Ishikawa (cell line): ENCODE data around the gene PTCRA.

ENCODE experiments used
- CEBPB ChIP-seq: IDR thresholded peaks from 2 replicates; pipeline ENCODE4 v1.6.1; 2012
- CREB1 ChIP-seq: IDR thresholded peaks from 2 replicates; pipeline ENCODE4 v1.6.1; 2012; ENCODE audit warnings: low read depth
- EGR1 ChIP-seq: IDR thresholded peaks from 2 replicates; pipeline ENCODE4 v1.6.1; 2012
- EP300 ChIP-seq: IDR thresholded peaks from 2 replicates; pipeline ENCODE4 v1.6.1; 2012; ENCODE audit warnings: borderline replicate concordance
- FOXM1 ChIP-seq: IDR thresholded peaks from 2 replicates; pipeline ENCODE4 v1.6.1; 2012; ENCODE audit warnings: low read depth, borderline replicate concordance
- NFIC ChIP-seq: IDR thresholded peaks from 2 replicates; pipeline ENCODE4 v1.6.1; 2012
- RAD21 ChIP-seq: IDR thresholded peaks from 2 replicates; pipeline ENCODE4 v1.6.1; 2012; ENCODE audit warnings: low read depth
- REST ChIP-seq: IDR thresholded peaks from 2 replicates; pipeline ENCODE4 v1.6.1; 2012; ENCODE audit warnings: low read depth, mild to moderate bottlenecking
- TAF1 ChIP-seq: IDR thresholded peaks from 2 replicates; pipeline ENCODE4 v1.6.1; 2012; ENCODE audit warnings: low read depth, mild to moderate bottlenecking
- TCF12 ChIP-seq: IDR thresholded peaks from 2 replicates; pipeline ENCODE4 v1.6.1; 2012; ENCODE audit warnings: low read depth
- TEAD4 ChIP-seq: IDR thresholded peaks from 2 replicates; pipeline ENCODE4 v1.6.1; 2012
- YY1 ChIP-seq: IDR thresholded peaks from 2 replicates; pipeline ENCODE4 v1.6.1; 2012; ENCODE audit warnings: low read depth
- ZBTB7A ChIP-seq: IDR thresholded peaks from 2 replicates; pipeline ENCODE4 v1.6.1; 2012; ENCODE audit warnings: low read depth
- TF ChIP-seq, protein P1 (sequence below): IDR thresholded peaks from 2 replicates; pipeline ENCODE4 v1.6.1; 2012
- TF ChIP-seq, protein P2 (sequence below): IDR thresholded peaks from 2 replicates; pipeline ENCODE4 v1.6.1; 2012

PTCRA gene

GRCh38 chr6:42915732-42916131 lies at the start of gene PTCRA:
Gene PTCRA, plus strand, starts transcription at chr6:42916053. Its CDS starts 17 bp downstream, at chr6:42916070.
- TF ChIP-seq REST (no peak), RAD21 (no peak), YY1 (no peak), ZBTB7A (no peak), TAF1 (no peak), TCF12 (no peak), FOXM1 (no peak)
- TF ChIP-seq, protein P1, sequence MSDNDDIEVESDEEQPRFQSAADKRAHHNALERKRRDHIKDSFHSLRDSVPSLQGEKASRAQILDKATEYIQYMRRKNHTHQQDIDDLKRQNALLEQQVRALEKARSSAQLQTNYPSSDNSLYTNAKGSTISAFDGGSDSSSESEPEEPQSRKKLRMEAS, result no peak
- TF ChIP-seq, protein P2, sequence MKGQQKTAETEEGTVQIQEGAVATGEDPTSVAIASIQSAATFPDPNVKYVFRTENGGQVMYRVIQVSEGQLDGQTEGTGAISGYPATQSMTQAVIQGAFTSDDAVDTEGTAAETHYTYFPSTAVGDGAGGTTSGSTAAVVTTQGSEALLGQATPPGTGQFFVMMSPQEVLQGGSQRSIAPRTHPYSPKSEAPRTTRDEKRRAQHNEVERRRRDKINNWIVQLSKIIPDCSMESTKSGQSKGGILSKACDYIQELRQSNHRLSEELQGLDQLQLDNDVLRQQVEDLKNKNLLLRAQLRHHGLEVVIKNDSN, result no peak

DNA sequence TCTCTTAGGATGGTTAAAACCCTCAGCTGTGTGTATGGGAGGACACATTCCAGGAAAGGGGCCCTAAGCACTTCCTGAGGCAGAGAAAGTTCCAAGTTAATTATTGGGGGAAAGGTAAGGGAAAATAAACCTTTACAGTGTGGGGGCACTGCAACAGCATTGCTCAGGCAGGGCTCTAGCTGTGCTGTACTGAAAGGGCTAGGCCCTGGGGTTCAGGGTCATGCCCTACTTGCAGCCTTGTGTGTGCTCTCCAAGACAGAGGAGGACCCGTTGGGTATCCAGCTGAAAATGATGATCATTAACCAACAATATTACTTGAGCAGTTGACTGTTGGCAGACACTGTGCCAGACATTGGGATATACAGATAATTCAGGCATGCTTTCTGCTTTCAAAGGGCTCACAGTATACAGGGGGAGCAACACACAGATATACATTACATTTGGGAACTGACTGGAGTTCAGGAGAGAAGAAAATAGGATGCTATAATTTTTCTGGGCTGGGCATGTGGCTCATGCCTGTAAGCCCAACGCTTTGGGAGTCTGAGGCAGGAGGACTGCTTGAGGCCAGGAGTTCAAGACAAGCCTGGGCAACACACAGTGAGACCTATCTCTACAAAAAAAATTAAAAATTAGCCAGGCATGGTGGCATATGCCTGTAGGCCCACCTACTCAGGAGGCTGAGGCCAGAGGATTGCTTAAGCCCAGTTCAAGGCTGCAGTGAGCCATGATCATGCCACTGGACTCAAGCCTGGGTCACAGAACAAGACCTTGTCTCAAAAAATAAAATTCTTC lies 45.5 kb upstream of the PTCRA start:
- no peak for TF ChIP-seq CEBPB
- no peak for TF ChIP-seq FOXM1
- no peak for TF ChIP-seq EGR1
- no peak for TF ChIP-seq TEAD4
- TF ChIP-seq, protein P1, result no peak
- no peak for TF ChIP-seq RAD21
- no peak for TF ChIP-seq TCF12
- no peak for TF ChIP-seq ZBTB7A
- no peak for TF ChIP-seq REST
- TF ChIP-seq TAF1, result no peak
- no peak for TF ChIP-seq CREB1
- no peak for TF ChIP-seq EP300
- TF ChIP-seq, protein P2, result no peak
- no peak for TF ChIP-seq YY1
- TF ChIP-seq NFIC, result no peak

DNA sequence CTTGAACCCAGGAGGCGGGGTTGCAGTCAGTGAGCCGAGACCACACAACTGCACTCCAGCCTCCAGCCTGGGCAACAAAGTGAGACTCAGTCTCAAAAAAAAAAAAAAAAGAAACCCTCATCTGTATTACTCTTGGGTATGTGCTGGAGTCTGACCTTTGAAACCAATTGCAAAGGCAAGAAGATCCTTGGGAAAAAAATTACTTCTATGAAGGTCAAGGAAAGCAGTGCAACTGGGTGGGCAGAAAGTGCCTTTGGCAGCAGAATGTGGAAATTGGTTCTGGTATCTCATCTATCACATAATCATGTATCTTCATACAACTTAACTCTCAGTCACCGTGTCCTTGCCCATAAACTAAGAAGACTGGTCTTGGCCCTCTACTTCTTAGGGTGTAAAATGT lies 44.1 kb upstream of the PTCRA start:
- TF ChIP-seq, protein P1, result no peak
- TF ChIP-seq TCF12, result no peak
- TF ChIP-seq EGR1, result no peak
- no peak for TF ChIP-seq NFIC
- TF ChIP-seq, protein P2, result no peak
- no peak for TF ChIP-seq REST
- no peak for TF ChIP-seq FOXM1
- no peak for TF ChIP-seq RAD21
- TF ChIP-seq ZBTB7A, result no peak
- no peak for TF ChIP-seq CREB1

DNA sequence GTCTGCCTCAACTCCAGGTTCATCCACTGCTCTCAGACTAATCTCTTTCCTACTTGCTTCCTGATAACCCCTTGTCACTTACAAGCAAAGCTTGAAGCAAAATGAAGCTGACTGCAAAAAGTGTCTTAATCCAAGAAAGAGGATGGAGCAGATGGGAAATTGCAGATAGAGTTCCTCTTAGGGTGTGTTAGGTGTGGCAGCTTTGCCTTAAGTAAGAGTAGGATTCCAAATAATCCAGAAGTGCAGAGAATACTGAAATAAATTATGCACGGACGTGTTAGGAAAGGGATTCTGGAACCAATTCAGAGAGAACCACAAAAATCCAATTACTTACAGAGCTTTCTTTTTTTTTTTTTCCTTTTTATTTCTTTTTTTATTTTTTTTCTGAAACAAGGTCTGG lies 42.5 kb upstream of the PTCRA start:
- TF ChIP-seq ZBTB7A (no peak), EP300 (no peak), EGR1 (no peak), NFIC (no peak), CREB1 (no peak)
- TF ChIP-seq, protein P2, result no peak
